Erythroblast (primary cell): Measurements from ENCODE around the gene C2orf81.

ENCODE experiments used
- GATA1 ChIP-seq: IDR thresholded peaks from 2 replicates; pipeline ENCODE4 v1.6.1; 2011; ENCODE audit warnings: low read depth, mild to moderate bottlenecking, control low read depth, low read length, moderate library complexity
- POLR2A ChIP-seq: IDR thresholded peaks from 2 replicates; pipeline ENCODE4 v1.6.1; 2011; ENCODE audit warnings: mild to moderate bottlenecking, low read length

GRCh38 chr2:74457129-74457548 lies 35.7 kb upstream of the C2orf81 start:
- TF ChIP-seq POLR2A: no peak
- TF ChIP-seq GATA1: no peak
